Mucosa of descending colon (tissue), 3 donors: ENCODE results near the gene HINT2. TPM values are rescaled to one million over a fixed set of nuclear protein-coding genes. Genes with fewer than 3 reads are reported as not detected.
A peak's percentile ranks its signal among the peaks of the same experiment; 100 is the strongest.

Experiments used
- ATAC-seq: fragments of 200-7000 bp; cut with Tn5 transposase; one replicate; pipeline ENCODE4 v1.9.1; 2020; ENCODE audit warnings: mild to moderate bottlenecking, moderate library complexity
- DNase-seq, 3 donors: peaks; one replicate each; pipeline ENCODE4 v3.0.0-alpha.2; 2020
- H3K36me3 ChIP-seq: fragments of 200-600 bp; one replicate; pipeline ENCODE4 v1.8.0; 2021; ENCODE audit warnings: low read depth, mild to moderate bottlenecking
- H3K4me1 ChIP-seq: fragments of 200-600 bp; one replicate; pipeline ENCODE4 v1.8.0; 2021; ENCODE audit warnings: low read depth, mild to moderate bottlenecking
- H3K4me3 ChIP-seq: fragments of 200-600 bp; one replicate; pipeline ENCODE4 v1.8.0; 2021; ENCODE audit warnings: mild to moderate bottlenecking
- H3K9me3 ChIP-seq: fragments of 200-600 bp; one replicate; pipeline ENCODE4 v1.8.0; 2021; ENCODE audit warnings: mild to moderate bottlenecking
- intact Hi-C, 2 donors: fragments of 100-400 bp; cut with DNase I in 1 of 2; cut with micrococcal nuclease in 1 of 2; formaldehyde crosslinking; loops; one replicate each; pipeline versions ENCODE4 v1.11.0 to v1.11.1; 2022; cut with DNase I, micrococcal nuclease
- total RNA-seq, 3 donors: library from RNA; stranded (reverse); fragmentation: NEBNext Ultra II Directional in 2 of 3; extraction: Animal tissue kit (Norgen Biotek cat#: 25700) in 2 of 3; gene quantifications; one replicate each; pipeline versions ENCODE4 v1.2.1 to v1.2.4, GENCODE V29; 2021 to 2023
- TF ChIP-seq, protein P1 (sequence below): fragments of 200-600 bp; IDR thresholded peaks from one replicate; pipeline ENCODE4 v1.8.0; 2022; ENCODE audit warnings: antibody characterized with exemption, mild to moderate bottlenecking
- donor health status: DM: no; HTN: no; CAD: no; lungs with moderate emphysema.
- donor health status: DM: no; HTN: no; CAD: no.
- donor health status: DM: no; HTN: yes; CAD: no.

The HINT2 gene
- total RNA-seq, 3 donors from 2014 or later, result 38.9 to 68.6 (median 54.6) TPM

DNA sequence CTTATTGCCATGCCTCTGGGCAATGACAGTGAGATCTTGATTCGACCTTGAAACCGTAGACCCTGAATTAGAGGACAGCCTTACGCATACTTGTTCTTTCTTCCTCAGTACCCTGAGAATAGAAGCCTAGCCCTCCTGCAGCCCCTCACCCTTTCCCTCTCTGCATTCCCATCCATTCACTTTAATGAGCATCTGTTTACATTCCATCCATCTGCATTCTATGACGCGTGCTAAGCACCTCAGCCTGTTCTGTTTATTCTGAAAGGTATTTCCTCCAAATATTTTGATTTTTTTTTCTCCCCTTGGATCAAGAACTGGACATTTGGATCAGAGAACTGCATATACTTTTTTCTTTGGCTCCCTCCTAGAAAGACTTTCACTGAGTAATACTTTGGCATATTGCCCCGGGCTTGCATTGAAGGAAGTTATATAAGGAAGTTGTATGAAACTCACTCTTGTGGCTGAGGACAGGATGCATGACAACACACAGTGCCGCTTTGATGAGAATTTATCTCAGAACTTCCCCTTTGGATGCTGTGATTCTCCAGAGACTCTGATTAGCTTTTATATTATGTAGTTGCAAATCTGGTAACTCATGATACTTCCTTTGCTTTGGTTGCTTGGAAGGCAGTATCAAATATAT, 29.9 kb upstream of the HINT2 start:
- Histone ChIP-seq H3K4me1 (peaks cover 13% of the 10 kb centered on the region), H3K36me3 (no peaks in the 10 kb centered on the region), H3K4me3 (no peak overlapping the region), H3K9me3 (no peaks in the 10 kb centered on the region)
- intact Hi-C loops, result no loop called here
- ATAC-seq (peak; percentile 89), DNase-seq (peak in 1 of 3 donors; percentile 81)
- TF ChIP-seq, protein P1, sequence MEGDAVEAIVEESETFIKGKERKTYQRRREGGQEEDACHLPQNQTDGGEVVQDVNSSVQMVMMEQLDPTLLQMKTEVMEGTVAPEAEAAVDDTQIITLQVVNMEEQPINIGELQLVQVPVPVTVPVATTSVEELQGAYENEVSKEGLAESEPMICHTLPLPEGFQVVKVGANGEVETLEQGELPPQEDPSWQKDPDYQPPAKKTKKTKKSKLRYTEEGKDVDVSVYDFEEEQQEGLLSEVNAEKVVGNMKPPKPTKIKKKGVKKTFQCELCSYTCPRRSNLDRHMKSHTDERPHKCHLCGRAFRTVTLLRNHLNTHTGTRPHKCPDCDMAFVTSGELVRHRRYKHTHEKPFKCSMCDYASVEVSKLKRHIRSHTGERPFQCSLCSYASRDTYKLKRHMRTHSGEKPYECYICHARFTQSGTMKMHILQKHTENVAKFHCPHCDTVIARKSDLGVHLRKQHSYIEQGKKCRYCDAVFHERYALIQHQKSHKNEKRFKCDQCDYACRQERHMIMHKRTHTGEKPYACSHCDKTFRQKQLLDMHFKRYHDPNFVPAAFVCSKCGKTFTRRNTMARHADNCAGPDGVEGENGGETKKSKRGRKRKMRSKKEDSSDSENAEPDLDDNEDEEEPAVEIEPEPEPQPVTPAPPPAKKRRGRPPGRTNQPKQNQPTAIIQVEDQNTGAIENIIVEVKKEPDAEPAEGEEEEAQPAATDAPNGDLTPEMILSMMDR, result no peak

DNA sequence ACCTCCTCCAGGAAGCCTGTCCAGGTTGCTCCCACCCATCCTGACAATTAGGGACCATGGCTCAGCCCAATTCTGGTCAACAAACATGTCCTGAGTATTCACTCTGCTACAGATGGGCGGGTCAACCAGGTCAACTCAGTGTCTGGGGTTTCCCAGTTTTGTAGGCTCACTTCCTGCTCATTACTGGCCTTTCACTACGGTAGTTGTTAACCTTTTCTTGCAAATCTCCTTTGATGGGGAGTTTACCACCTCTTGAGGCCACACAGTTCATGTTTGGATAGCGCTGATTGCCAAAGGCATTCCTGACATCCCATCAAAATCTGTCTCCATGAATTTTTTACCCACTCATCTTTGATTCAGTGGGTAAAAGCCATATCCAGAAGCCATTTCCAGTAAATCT, 28.0 kb upstream of the HINT2 start:
- Histone ChIP-seq H3K36me3 (no peaks in the 10 kb centered on the region), H3K9me3 (no peaks in the 10 kb centered on the region), H3K4me1 (peaks cover 13% of the 10 kb centered on the region), H3K4me3 (no peak overlapping the region)
- ATAC-seq, result peak; percentile 54
- TF ChIP-seq, protein P1, result no peak
- DNase-seq, result no peak
- intact Hi-C loops, result no loop called here

DNA sequence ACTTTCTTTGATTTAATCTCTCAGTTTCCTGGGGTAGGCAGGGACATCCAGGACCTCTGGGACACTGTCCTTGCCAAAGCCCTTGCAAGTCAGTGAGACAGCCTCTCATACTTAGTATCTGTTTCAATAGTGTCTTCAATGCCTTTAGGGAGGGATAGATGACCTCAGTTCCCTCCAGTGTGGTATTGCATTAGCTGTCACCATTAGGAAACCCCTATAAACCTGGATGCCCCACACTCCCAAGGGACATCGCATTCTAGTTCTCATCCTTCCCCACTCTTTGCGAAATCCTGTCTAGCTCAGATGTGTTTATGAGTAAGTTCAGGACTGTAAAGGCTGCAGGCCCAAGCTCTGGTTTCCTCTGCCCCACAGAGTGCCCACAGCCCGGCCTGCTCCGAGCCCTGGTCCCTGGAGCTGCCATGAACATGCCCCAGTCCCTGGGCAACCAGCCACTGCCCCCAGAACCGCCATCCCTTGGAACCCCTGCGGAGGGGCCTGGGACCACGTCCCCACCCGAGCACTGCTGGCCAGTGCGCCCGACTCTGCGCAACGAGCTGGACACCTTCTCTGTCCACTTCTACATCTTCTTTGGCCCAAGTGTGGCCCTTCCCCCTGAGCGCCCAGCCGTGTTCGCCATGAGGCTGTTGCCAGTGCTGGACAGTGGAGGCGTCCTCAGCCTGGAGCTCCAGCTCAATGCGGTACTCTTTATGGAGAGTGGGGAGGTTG, 27.3 kb upstream of the HINT2 start:
- H3K4me1 ChIP-seq, result peaks cover 13% of the 10 kb centered on the region
- TF ChIP-seq, protein P1, result no peak
- no peaks in the 10 kb centered on the region for H3K36me3 ChIP-seq
- intact Hi-C loops, result no loop called here
- no peak overlapping the region for H3K4me3 ChIP-seq
- DNase-seq, result no peak
- no peak for ATAC-seq
- H3K9me3 ChIP-seq, result no peaks in the 10 kb centered on the region

DNA sequence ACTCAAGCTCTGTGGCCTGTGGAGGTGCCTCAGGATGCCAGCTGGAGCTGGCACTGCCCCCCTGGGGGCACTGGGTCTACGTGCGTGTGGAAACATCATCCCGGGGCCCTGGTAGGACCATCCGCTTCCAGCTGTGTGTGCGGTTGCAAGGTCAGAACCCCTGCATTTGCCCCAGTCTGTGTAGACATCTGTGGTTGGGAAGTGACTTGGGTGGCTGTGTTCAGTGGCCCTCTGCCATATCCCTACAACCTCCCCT, 26.7 kb upstream of the HINT2 start:
- peaks cover 13% of the 10 kb centered on the region for H3K4me1 ChIP-seq
- intact Hi-C loops, result no loop called here
- H3K36me3 ChIP-seq, result no peaks in the 10 kb centered on the region
- TF ChIP-seq, protein P1, result no peak
- ATAC-seq (no peak), DNase-seq (no peak)
- no peaks in the 10 kb centered on the region for H3K9me3 ChIP-seq
- no peak overlapping the region for H3K4me3 ChIP-seq

DNA sequence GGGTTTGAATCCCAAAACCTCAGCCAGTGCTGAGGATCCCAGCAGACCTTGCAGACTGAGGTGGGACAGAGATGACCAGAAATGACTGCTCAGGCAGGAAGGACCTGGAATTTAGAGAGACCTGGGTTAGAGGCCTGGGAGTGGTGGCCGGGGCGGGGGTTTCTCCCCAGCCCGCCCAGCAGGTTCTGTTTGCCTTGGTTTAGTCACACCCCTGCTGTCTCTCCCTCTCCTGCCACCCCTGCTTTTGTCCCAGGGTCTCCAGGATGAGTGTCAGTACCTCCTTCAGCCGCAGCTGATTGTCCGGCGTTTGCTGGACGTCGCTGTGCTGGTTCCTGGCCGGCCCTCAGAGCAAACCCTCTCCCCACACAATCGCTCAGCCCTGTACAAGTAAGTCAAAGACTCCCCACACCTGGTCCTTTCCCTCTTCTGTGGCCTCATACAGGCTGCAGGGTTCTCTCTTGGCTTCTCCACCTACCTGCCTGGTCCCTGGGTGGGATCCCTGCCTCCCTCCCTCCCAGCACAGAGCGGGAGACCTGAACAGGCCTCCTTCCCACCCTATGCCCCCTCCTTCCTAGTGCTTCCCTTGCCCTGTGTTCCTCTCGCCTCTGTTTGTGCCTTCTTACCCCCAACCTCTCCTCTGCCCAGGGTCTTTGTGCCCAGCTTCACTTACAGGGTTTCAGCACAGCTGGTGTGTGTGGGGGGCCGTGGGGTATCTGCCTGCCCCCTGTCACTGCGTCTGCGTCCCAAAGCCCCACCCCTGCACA, 26.2 kb upstream of the HINT2 start:
- H3K36me3 ChIP-seq, result no peaks in the 10 kb centered on the region
- TF ChIP-seq, protein P1, result no peak
- H3K4me1 ChIP-seq, result peaks cover 17% of the 10 kb centered on the region
- intact Hi-C loops, result no loop called here
- ATAC-seq (no peak), DNase-seq (no peak)
- H3K9me3 ChIP-seq, result no peaks in the 10 kb centered on the region
- no peak overlapping the region for H3K4me3 ChIP-seq
